GM23248 (cell line): Measurements from ENCODE around the gene MICOS13.

Experiments used
- EZH2 ChIP-seq: fragments of 200-600 bp; sonication (generic); IDR thresholded peaks from 2 replicates; pipeline ENCODE4 v1.6.1; 2018; ENCODE audit warnings: antibody characterized with exemption, mild to moderate bottlenecking; ENCODE audit not compliant: insufficient read depth, poor library complexity, severe bottlenecking
- EZH2phosphoT487 ChIP-seq: fragments of 200-600 bp; sonication (generic); IDR thresholded peaks from 2 replicates; pipeline ENCODE4 v1.6.1; 2018; ENCODE audit warnings: antibody characterized with exemption, moderate library complexity, mild to moderate bottlenecking, low read depth; ENCODE audit not compliant: insufficient read depth

- TF ChIP-seq EZH2: no peak
- TF ChIP-seq EZH2phosphoT487: no peak
Observed at GRCh38 chr19:5683177-5683886, 3.0 kb upstream of the MICOS13 start.
